ENCODE measurements around the gene DNASE1L3.

Gene DNASE1L3

GRCh38 chr3:58176827-58177489 is 33.8 kb downstream of the DNASE1L3 start:
- no peak for DNase-seq

- no peak for DNase-seq
Measured at GRCh38 chr3:58176185-58176530, 34.6 kb downstream of the DNASE1L3 start.

DNA sequence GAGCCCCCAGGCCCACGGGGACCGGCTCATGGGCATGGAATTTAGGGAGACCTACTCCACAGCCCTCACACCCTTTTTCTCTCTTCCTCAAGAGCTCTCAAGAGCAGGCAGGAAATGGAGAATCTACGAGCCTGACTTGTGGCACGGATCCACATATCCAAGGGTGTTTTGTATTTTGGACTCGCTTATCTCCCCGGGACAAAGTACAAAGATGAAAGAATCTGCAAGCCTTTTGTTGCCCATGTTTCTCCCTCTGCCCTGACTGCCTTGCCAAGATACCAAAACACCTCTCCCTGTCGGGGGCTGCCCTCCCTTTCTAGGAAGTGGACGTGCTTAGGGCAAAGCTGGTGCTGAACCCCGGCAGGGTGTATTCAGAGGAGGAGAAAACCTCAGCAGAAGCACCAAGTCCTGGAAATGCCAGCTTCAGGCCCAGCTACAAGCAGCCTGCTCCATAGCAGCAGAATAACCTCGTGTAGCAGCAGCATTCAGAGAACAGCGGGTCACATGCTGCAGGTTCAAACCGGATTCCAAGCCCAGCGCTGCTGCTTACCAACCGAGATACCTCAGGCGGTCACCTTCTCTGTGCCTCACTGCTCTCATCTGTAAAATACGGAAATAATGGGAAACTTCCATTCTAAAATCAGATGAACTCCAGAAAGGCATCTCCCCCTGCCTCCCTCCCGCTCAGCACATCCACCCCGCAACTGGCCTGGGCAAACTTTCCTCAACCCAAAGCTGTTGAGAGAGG is 35.2 kb downstream of the DNASE1L3 start:
- no peak for DNase-seq

- no peak for DNase-seq
Measured at GRCh38 chr3:58175187-58175436, 35.7 kb downstream of the DNASE1L3 start.

DNA sequence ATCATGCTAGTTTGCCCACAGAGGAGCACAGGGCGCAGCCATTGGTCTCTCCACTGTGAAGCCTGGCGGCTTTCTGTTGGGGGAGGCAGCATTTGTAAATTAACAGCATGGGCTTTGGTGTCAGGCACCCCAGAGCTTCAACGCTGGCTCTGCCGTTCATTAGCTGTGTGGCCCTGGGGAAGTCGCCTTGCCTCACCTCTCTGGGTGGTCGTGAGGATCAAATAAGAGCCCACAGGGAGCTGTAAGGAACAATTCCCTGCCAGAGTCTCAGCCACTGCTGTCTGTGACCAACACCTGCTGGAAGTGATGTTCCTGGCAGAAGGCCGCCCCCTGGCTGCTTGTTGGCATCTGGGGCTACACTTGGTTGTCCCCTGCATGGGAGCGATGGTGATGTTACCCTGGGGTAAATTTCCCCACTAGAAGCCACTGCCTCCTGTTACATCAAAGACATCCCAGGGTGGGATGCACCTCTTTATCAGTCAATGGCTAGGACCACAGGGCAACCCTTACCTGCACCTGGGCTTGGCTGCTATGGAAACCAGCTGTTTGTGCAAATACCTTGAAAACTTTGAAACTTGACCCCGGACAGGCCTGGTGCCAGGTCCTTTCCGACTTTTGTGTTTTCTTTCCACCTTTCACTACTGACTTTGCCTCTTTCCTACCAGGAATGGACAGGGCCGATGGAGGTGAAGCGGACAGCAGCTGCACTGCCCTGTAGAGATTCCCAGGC is 36.9 kb downstream of the DNASE1L3 start:
- no peak for DNase-seq

- no peak for DNase-seq
Measured at GRCh38 chr3:58173029-58173668, 37.6 kb downstream of the DNASE1L3 start.

- no peak for DNase-seq
Measured at GRCh38 chr3:58171126-58171525, 39.6 kb downstream of the DNASE1L3 start.

DNA sequence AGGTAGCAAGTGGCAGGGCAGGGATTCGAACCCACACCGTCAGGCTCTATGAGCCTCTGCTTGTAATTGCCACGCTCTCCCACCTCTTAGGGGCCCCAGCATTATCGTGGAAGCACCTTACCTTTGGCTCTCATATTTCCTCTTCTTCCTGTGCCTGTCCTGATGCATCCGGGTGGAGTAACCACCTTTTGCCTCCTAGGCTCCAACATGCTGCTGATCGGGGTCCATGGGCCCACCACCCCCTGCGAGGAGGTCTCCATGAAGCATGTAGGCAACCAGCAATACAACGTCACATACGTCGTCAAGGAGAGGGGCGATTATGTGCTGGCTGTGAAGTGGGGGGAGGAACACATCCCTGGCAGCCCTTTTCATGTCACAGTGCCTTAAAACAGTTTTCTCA is 40.4 kb downstream of the DNASE1L3 start:
- DNase-seq, result no peak

DNA sequence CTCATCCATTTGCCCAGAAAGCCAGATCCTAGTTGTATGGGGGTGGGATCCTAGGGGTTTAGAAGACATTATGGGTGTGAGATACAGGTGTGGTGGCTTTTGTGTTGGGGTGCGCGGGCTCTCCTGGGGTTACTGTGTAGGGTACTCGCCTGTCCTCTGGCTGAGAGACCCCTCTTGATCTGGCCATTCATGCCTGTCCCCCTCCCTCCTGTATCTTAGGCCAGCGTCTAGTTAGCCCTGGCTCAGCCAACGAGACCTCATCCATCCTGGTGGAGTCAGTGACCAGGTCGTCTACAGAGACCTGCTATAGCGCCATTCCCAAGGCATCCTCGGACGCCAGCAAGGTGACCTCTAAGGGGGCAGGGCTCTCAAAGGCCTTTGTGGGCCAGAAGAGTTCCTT is 41.4 kb downstream of the DNASE1L3 start:
- DNase-seq, result no peak

- DNase-seq, result no peak
Measured at GRCh38 chr3:58168498-58168897, 42.3 kb downstream of the DNASE1L3 start.

DNA sequence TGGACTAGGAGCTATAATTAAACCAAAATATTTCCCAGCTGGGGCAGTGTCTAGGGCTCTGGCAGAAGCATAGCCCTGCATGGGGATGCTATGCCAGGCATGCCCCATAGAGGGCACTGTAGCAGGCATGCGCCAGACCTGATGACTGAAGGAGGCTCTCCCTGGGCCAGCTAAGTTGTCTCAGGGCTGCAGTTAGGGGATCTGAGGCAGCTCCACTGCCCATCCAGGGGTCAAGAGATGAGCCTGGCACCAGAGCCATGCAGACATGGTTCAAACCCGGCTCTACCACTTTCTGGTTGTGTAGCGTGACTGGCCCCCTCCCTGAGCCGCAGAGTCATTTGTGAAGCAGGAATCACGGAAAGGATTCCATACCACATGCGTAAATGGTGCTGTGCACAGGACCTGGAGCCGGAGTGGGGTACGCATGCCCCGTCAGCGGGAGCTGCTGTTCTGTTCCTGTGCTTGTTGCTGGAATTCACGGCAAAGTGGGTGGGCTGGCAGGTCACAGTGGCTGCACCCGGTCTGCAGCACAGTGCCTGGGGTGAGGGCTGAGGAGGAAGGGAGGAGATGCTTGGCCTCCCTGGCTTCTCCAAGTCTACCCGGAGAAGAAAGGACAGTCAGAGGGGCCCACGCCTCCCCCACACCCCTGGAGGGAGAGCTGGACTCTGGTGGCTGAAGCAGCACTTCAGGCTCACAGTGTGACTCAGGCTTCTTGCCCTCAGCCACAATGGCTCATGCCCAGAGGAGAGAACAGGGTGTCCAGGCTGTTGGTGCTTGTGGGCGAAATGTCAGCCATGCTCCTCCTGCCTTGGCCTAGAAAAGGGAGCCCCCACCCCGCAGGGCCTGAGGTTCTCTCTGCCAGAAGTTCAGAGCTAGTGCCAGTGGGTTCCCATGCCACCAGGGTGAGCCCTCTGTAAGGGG is 43.1 kb downstream of the DNASE1L3 start:
- peak; percentile 24 to 74 for DNase-seq

- DNase-seq, result no peak
Measured at GRCh38 chr3:58164906-58165821, 45.6 kb downstream of the DNASE1L3 start.

- DNase-seq, result no peak
Measured at GRCh38 chr3:58164199-58164879, 46.4 kb downstream of the DNASE1L3 start.

DNA sequence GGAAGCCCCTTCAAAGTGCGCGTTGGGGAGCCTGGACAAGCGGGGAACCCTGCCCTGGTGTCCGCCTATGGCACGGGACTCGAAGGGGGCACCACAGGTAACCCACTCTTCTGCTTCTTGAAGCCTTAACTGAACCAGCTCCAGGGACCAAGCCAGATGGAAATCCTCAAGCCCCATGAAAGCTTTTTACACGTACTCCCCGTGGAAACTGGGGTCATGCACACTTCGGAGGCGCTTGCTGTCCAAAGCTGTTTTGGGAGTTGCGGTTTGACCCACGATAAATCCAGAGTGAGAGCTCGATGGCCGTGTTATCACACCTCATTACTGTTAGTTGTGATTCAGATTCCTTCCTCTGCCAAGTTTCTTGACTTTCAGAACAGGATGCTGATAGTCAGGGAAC is 47.5 kb downstream of the DNASE1L3 start:
- DNase-seq, result no peak

- peak; percentile 51 to 67 for DNase-seq
Measured at GRCh38 chr3:58161435-58162398, 49.1 kb downstream of the DNASE1L3 start.

GRCh38 chr3:58160399-58160798 is 50.4 kb downstream of the DNASE1L3 start:
- no peak for DNase-seq

GRCh38 chr3:58158442-58159153 is 52.2 kb downstream of the DNASE1L3 start:
- DNase-seq, result no peak

DNA sequence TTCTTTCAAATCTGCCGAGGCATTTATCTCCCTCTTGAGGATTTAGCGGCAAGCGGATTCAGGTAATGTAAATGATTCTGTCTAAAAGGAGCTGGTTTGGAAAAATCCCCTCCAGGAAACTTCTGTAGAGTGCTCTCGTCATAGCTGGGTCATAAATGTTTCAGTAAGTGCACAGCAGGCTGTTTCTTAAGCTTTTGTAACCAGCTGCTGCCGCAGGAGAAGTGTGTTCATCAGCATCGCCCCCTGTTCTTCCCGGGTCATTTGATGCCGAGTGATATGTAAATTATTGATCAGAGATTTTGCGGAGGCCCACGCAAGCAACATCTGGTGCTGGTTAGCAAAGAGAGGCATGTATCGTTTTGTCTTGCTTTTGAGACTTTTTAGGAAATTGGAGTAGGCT is 53.1 kb downstream of the DNASE1L3 start:
- no peak for DNase-seq

GRCh38 chr3:58155838-58156237 is 54.9 kb downstream of the DNASE1L3 start:
- DNase-seq, result no peak

Data from inflammatory macrophage treated with lipopolysaccharide for 1 hour (primary cell).